Type B pancreatic cell (in vitro differentiated cells): ENCODE data around the gene PPARG. TPM values are rescaled to one million over a fixed set of nuclear protein-coding genes. Genes with fewer than 3 reads are reported as not detected.

Source experiments
- DNase-seq: peaks from one replicate; pipeline ENCODE4 v3.0.0; 2021; ENCODE audit warnings: mixed read lengths; ENCODE audit not compliant: unreplicated experiment; ENCODE audit errors: extremely low spot score
- H3K27ac Mint-ChIP-seq: 2 replicates; pipeline ENCODE4 v1.8.0; 2021; ENCODE audit warnings: mild to moderate bottlenecking, mixed read lengths
- H3K27me3 Mint-ChIP-seq: 2 replicates; pipeline ENCODE4 v1.8.0; 2021; ENCODE audit warnings: mixed read lengths
- H3K36me3 Mint-ChIP-seq: 2 replicates; pipeline ENCODE4 v1.8.0; 2021; ENCODE audit warnings: mixed read lengths
- H3K4me1 Mint-ChIP-seq: one replicate; pipeline ENCODE4 v1.8.0; 2021; ENCODE audit warnings: mixed read lengths; ENCODE audit not compliant: unreplicated experiment
- H3K4me3 Mint-ChIP-seq: 2 replicates; pipeline ENCODE4 v1.8.0; 2021; ENCODE audit warnings: mild to moderate bottlenecking, mixed read lengths
- H3K9me3 Mint-ChIP-seq: 2 replicates; pipeline ENCODE4 v1.8.0; 2021; ENCODE audit warnings: mixed read lengths
- CTCF ChIP-seq: fragments of 200-600 bp; sonication (generic); conservative IDR thresholded peaks from 2 replicates; pipeline ENCODE4 v1.5.0; 2021; ENCODE audit warnings: antibody characterized with exemption, mild to moderate bottlenecking
- total RNA-seq: library from RNA; stranded (reverse); gene quantifications from 2 replicates; pipeline ENCODE4 v1.2.1, GENCODE V29; 2021; ENCODE audit warnings: low replicate concordance

PPARG gene
- total RNA-seq, 1 donor from 2014 or later, result 21.5 TPM

DNA sequence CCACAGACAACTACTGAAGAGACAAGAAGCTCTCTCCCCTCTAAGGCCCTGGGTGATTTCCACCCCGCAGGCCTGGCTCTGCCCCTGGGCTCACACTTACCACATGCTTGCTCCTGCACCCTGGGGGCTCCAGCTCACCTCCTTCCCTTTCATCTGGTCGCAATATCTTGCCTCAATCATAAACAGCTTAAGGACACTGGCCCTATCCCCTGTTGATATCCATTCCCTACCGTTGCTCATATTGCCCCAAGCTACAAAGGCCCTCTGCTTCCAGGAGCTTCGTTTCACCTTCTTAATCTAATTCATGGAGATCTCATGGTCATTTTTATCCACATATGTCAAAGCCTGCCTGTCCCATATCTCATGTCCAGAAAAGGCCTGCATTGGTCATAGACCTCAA, 149.4 kb downstream of the PPARG start:
- no peaks in the 10 kb centered on the region for H3K9me3 Mint-ChIP-seq
- H3K4me3 Mint-ChIP-seq, result no peak overlapping the region
- peaks cover 13% of the 10 kb centered on the region for H3K4me1 Mint-ChIP-seq
- TF ChIP-seq CTCF, result no peak
- peak; percentile 20 for DNase-seq
- no peak overlapping the region for H3K27ac Mint-ChIP-seq
- H3K27me3 Mint-ChIP-seq, result peaks cover 8% of the 10 kb centered on the region
- H3K36me3 Mint-ChIP-seq, result no peaks in the 10 kb centered on the region

DNA sequence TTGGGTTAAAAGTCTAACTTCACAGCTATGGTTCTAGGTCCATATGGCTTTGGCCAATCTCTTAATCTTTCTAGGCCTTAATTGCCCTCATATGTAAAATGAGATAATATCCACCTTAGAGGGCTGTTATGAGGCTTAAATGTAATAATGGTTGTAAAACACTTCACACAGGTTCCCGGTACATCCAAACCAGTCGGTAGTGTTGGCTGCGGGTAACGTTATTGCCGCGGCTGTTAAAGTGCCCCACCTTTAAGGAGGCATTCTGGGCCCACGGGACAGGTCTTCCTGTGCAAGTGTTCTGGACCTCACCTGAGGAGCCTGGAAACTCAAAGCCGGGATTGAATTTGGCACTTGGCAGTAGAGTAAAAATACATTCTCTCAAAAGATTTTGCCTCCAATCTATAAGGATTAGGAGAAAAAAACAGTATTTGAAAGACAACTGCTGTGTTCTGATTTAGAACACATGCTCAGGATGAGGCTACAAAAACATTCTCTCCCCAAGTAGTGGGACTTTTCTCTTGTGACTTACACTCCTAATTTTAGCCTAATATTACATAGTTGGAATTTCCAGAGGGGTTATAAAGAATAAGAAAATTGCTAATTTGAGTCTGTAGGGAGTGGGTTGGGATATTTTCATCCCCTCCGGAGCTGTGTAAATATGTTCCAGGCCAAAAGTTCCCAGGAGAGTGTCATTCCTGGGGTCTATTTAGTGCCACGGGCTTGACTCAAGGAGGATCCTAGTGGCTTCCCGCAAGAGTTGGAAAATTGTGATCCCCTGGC, 150.5 kb downstream of the PPARG start:
- Mint-ChIP-seq H3K9me3 (no peaks in the 10 kb centered on the region), H3K4me1 (peaks cover 21% of the 10 kb centered on the region), H3K36me3 (no peaks in the 10 kb centered on the region), H3K27me3 (peaks cover 14% of the 10 kb centered on the region), H3K27ac (no peak overlapping the region), H3K4me3 (no peak overlapping the region)
- DNase-seq, result peak; percentile 37
- TF ChIP-seq CTCF, result no peak

DNA sequence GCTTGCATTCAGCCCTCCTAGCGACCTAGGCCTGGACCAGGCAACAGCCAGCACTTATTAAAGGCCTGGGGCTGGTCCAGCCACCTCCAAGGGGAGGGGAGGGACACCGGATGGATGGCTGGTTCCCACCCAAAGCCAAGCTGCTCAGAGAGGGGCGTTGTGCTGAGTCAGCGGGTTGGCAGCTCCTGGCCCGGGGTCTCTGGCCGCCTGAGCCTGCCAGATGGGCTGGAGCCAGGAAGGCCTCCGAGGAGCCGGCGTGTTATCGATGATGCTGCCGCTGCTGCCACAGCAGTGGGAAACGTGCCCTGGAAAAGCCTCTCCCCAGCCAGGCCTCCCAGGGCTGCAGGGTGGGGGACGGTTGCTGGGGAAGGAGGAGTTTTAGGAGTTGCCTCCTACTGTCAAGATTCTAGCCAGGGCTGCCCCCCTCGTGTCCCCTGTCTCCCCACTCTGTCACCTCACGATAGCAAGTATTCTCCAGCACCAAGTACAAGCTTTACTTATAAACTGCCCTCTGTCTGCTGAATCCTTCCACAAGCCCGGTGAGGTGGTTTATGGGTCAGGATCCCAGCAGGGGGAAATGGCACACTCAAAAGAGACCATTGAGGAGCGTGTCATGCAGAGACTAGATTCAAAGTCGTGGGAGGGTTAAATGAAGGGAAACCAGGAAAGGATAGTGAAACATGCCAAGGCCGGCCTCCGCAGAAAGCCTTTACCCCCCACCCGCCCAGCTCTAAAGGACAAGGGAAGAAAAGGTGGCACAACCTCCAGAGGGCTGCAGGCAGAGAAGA, 152.3 kb downstream of the PPARG start:
- Mint-ChIP-seq H3K4me1 (peaks cover 35% of the 10 kb centered on the region), H3K9me3 (no peaks in the 10 kb centered on the region), H3K27me3 (peaks cover 24% of the 10 kb centered on the region), H3K27ac (peak overlapping the region; percentile 60), H3K4me3 (no peak overlapping the region), H3K36me3 (no peaks in the 10 kb centered on the region)
- no peak for TF ChIP-seq CTCF
- DNase-seq, result no peak

- H3K4me1 Mint-ChIP-seq, result peaks cover 35% of the 10 kb centered on the region
- H3K27ac Mint-ChIP-seq, result peak overlapping the region; percentile 68
These were observed 154.0 kb downstream of the PPARG start for GRCh38 chr3:12442654-12443501.

More at GRCh38 chr3:12442654-12443501, 154.0 kb downstream of the PPARG start:
- H3K27me3 Mint-ChIP-seq, result peaks cover 28% of the 10 kb centered on the region
- no peaks in the 10 kb centered on the region for H3K36me3 Mint-ChIP-seq
- H3K4me3 Mint-ChIP-seq, result peak overlapping the region; percentile 16
- no peaks in the 10 kb centered on the region for H3K9me3 Mint-ChIP-seq
- TF ChIP-seq CTCF, result no peak
- DNase-seq, result no peak
